Type B pancreatic cell (in vitro differentiated cells): ENCODE results near the gene NKX2-3. TPM values are rescaled to one million over a fixed set of nuclear protein-coding genes. Genes with fewer than 3 reads are reported as not detected.
A peak's percentile ranks its signal among the peaks of the same experiment; 100 is the strongest.

Experiments used
- DNase-seq: peaks from one replicate; pipeline ENCODE4 v3.0.0; 2021; ENCODE audit warnings: mixed read lengths; ENCODE audit not compliant: unreplicated experiment; ENCODE audit errors: extremely low spot score
- H3K27ac Mint-ChIP-seq: 2 replicates; pipeline ENCODE4 v1.8.0; 2021; ENCODE audit warnings: mild to moderate bottlenecking, mixed read lengths
- H3K27me3 Mint-ChIP-seq: 2 replicates; pipeline ENCODE4 v1.8.0; 2021; ENCODE audit warnings: mixed read lengths
- H3K36me3 Mint-ChIP-seq: 2 replicates; pipeline ENCODE4 v1.8.0; 2021; ENCODE audit warnings: mixed read lengths
- H3K4me1 Mint-ChIP-seq: one replicate; pipeline ENCODE4 v1.8.0; 2021; ENCODE audit warnings: mixed read lengths; ENCODE audit not compliant: unreplicated experiment
- H3K4me3 Mint-ChIP-seq: 2 replicates; pipeline ENCODE4 v1.8.0; 2021; ENCODE audit warnings: mild to moderate bottlenecking, mixed read lengths
- H3K9me3 Mint-ChIP-seq: 2 replicates; pipeline ENCODE4 v1.8.0; 2021; ENCODE audit warnings: mixed read lengths
- CTCF ChIP-seq: fragments of 200-600 bp; sonication (generic); conservative IDR thresholded peaks from 2 replicates; pipeline ENCODE4 v1.5.0; 2021; ENCODE audit warnings: antibody characterized with exemption, mild to moderate bottlenecking
- total RNA-seq: library from RNA; stranded (reverse); gene quantifications from 2 replicates; pipeline ENCODE4 v1.2.1, GENCODE V29; 2021; ENCODE audit warnings: low replicate concordance

Gene NKX2-3
- total RNA-seq, 1 donor from 2014 or later, result not detected

GRCh38 chr10:99535764-99536337, 3.1 kb downstream of the NKX2-3 start:
- TF ChIP-seq CTCF, result no peak
- no peak overlapping the region for H3K27ac Mint-ChIP-seq
- peaks cover 96% of the 10 kb centered on the region for H3K27me3 Mint-ChIP-seq
- peaks cover 12% of the 10 kb centered on the region for H3K4me1 Mint-ChIP-seq
- no peaks in the 10 kb centered on the region for H3K36me3 Mint-ChIP-seq
- no peak for DNase-seq
- peak overlapping the region; percentile 78 for H3K4me3 Mint-ChIP-seq
- H3K9me3 Mint-ChIP-seq, result no peaks in the 10 kb centered on the region

GRCh38 chr10:99536338-99537085, 3.8 kb downstream of the NKX2-3 start:
- peaks cover 96% of the 10 kb centered on the region for H3K27me3 Mint-ChIP-seq
- no peaks in the 10 kb centered on the region for H3K36me3 Mint-ChIP-seq
- H3K4me3 Mint-ChIP-seq, result peak overlapping the region; percentile 84
- TF ChIP-seq CTCF, result no peak
- H3K4me1 Mint-ChIP-seq, result peaks cover 12% of the 10 kb centered on the region
- no peak for DNase-seq
- peak overlapping the region; percentile 21 for H3K27ac Mint-ChIP-seq
- no peaks in the 10 kb centered on the region for H3K9me3 Mint-ChIP-seq

DNA sequence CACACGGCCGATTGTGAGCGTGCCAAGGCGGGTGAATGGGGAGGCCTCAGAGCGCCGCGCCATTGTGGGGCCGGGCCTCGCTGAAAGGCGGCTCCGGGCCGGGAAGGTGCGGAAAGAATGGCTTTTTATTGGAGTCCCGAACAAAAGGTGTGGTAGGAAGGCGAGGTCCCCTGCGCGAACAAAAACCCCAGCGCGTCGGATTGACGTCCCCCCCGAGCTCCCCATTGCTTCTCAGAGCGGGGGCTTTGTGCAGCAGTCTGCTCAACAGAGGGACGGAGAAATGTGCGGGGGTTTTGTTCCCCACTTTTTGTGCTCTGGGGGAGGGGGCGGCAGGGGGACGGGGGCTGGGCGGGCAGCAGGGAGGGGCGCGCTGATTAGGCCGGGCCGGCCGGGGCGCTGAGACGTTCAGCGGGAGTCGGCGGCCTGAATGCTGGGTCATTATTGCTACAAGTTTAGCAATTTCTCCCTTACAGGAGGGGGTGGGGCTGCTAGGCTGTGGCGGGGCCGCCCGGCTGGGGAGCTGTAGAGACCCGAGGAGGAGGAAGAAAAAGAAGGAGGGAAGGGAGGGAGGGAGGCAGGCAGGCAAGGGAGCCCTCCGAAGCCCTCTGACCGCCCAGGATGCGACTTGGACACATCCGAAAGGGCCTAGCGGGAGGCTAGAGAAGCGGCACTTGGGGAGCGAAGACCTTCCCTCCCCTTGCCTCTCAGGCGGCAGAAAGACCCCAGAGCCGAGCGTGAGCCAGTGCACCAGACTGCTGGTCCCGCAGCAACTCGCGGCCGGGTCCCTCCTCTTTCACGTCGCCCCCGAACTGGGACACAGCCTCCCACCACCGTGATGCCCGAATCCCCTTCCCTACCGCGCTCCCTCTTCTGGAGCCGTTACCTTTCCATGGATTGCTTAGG, 4.6 kb downstream of the NKX2-3 start:
- Mint-ChIP-seq H3K4me1 (peaks cover 12% of the 10 kb centered on the region), H3K27me3 (peaks cover 95% of the 10 kb centered on the region), H3K36me3 (no peaks in the 10 kb centered on the region), H3K27ac (no peak overlapping the region), H3K4me3 (peak overlapping the region; percentile 84), H3K9me3 (no peaks in the 10 kb centered on the region)
- no peak for TF ChIP-seq CTCF
- DNase-seq, result no peak

DNA sequence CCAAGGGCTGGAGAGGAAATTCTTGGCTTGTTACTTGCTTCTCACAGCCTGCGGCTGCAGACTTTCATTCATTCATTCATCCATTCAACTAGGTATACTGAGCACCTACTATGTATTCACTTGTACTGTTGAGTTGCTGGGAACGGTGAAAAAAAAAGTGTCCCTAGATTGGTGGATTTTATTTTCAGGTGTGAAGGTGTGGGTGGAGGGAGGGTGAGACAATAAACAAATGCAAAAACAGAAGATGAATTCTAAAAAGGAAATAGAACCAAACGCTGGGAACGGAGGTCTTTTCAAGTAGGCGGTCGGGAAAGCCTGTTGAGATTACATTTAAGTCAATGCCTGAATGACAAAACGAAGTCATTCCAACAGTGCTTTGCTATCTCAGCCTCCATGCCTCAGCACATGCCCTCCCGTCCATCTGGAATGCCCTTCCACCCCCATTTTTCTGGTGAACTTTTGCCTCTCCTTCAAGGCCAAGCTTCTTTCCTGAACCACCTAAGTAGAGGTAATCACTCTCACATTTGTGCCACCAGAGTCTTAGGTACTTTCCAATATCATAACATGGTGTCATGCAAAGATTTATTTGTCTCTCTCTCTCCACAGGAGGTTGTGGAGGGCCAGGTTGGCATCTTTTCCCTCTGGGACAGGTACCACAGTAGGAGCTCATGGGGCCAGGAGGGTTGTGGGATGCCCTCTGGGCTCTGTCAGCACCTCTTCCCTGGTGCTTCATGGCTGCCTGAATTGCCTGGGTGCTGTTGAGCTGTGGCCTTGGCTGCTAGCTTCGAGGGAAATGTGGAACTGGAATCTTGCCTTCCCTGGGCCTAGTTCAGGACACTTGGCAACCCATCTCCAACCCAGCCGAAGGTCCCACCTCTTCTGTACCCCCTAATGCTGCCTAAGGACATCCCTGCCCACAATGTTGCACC, 5.5 kb downstream of the NKX2-3 start:
- peak overlapping the region; percentile 47 for H3K4me3 Mint-ChIP-seq
- no peak for TF ChIP-seq CTCF
- no peaks in the 10 kb centered on the region for H3K9me3 Mint-ChIP-seq
- H3K4me1 Mint-ChIP-seq, result peaks cover 12% of the 10 kb centered on the region
- no peak for DNase-seq
- H3K27me3 Mint-ChIP-seq, result peaks cover 95% of the 10 kb centered on the region
- H3K27ac Mint-ChIP-seq, result peak overlapping the region; percentile 34
- H3K36me3 Mint-ChIP-seq, result no peaks in the 10 kb centered on the region

- Mint-ChIP-seq H3K27me3 (peaks cover 95% of the 10 kb centered on the region), H3K27ac (no peak overlapping the region), H3K4me3 (peak overlapping the region; percentile 29), H3K4me1 (peaks cover 12% of the 10 kb centered on the region), H3K9me3 (no peaks in the 10 kb centered on the region), H3K36me3 (no peaks in the 10 kb centered on the region)
- no peak for TF ChIP-seq CTCF
- DNase-seq, result no peak
Observed at GRCh38 chr10:99539120-99539519, 6.4 kb downstream of the NKX2-3 start.
